IPS-11a (cell line): ENCODE data around the gene TXK.

ENCODE experiments used
- H3K4me3 ChIP-seq: one replicate; pipeline ENCODE4 v1.5.1; 2013; ENCODE audit warnings: low read depth, low read length, control low read depth

TXK gene

DNA sequence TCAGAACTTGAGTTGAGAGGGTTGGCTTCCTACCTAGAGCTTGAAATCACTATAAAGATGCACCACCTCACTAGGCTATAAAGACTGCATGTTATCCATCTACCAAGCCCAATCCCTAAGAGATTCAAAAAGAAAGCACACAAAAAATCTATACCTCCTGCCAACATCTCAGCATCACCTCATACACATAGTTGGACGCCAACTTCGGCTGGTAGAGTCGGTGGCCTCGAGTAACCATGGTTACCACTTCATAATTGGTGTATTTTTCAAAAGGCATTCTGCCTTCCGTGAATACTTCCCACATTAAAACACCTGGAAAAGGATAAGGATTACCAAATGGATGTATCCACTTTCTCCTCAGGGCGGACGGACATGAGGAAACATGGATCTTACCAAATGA is 4.5 kb upstream of the TXK start:
- no peak overlapping the region for H3K4me3 ChIP-seq

DNA sequence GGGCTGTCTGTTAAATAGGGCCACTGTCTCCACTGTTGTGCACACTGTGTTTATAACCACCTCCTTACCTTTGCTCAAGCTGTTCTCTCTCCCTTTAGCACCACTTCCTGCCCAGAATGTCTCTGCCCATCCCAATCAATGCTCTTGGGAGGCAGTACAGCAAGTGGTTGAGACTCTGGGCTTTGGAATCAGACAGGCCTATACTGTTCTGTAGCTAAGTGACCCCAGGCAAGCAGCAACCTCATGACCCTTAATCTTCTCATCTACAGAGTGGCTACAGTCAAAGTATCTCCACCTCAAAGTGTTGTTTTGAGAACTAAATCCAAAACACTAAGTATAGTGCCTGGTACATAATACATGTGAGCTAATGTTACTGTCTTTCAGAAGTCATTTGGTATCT is 3.8 kb upstream of the TXK start:
- no peak overlapping the region for H3K4me3 ChIP-seq

DNA sequence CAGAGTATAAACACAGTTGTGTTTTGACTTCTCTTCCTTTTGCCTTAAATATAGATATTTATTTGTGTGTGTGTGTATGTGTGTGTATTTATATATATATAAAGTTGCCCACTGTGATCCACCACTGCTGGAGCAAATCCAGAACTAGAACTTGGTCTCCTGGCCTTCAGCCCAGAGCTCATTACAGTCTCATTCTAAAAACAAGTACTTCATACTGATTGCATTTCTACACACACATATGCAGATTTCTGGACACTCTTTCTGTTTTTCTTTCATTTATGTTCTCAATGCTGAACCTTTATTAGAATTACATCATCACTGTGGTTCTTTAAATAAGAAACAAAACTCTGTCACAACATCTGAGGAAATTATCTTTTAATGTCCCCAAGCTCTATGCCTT is 381 bp downstream of the TXK start:
- H3K4me3 ChIP-seq, result no peak overlapping the region

DNA sequence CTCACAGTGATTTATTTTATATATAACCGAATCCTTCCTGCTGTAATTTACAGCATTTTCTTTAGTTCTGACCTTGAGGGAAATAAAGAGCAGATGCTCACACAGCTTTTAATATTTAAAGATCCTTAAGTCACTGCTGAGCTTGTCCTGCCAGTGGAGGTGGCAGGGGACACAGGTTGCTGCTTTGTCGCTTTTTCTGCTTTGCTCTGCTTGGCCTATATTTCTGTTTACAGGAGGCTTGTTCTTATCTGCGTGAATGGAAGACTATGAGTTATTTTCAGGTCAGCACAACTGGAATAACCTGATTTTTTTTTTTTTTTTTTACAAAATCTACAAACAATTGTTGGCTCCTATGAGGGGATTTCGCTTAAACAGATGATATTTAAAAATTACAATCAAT is 2.3 kb downstream of the TXK start:
- H3K4me3 ChIP-seq, result no peak overlapping the region

DNA sequence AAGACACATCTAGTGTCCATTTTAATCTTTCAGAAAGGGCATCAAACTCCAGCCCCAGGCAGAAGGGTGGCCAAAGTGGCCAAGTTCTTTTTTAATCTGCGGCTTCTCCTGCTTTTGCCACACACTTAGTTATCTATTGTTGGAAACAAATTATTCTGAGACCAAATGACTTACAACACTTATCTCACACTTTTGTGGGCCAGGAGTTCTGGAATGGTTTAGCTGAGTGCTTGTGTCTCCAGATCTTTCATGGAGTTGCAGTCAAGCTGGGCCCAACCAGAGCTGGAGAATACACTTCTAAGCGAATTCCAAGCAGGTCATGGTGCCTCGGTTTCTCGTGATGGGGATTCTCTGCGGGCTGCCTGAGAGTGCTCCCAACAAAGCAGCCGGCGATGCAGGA is 4.0 kb downstream of the TXK start:
- H3K4me3 ChIP-seq, result no peak overlapping the region

DNA sequence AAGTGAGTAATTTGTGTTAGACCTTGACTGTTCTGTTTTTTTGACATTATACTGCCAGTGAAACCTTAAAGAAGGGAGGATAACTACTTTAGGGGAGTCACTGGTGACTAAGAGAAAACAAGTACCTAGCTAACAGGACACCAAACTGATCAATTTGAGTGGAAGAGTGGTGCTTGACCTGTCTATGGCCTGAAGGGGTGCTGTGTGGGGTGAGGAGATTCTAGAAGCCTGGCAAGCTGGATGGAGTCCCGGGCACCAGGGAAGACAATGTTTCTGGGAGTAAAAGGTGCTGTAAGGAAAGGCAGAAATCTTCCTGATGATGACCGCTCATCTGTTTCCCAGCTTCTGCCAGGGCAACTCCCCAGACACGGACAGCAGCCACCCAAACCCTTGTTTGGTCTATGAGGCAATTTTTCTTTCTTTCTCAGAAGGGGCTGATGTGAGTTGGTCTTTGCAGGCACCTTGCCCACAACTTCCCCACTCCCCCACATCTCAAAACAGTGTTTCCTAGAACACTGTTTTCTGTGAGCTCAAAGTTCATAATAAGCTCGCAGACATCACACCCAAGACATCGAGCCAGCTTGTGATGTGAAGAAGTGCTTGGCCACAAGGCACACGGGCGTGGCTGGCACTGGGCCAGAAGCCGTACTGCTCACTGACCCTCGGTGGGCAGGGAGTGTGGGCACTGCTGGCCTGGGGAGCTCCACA is 4.6 kb downstream of the TXK start:
- H3K4me3 ChIP-seq, result no peak overlapping the region

DNA sequence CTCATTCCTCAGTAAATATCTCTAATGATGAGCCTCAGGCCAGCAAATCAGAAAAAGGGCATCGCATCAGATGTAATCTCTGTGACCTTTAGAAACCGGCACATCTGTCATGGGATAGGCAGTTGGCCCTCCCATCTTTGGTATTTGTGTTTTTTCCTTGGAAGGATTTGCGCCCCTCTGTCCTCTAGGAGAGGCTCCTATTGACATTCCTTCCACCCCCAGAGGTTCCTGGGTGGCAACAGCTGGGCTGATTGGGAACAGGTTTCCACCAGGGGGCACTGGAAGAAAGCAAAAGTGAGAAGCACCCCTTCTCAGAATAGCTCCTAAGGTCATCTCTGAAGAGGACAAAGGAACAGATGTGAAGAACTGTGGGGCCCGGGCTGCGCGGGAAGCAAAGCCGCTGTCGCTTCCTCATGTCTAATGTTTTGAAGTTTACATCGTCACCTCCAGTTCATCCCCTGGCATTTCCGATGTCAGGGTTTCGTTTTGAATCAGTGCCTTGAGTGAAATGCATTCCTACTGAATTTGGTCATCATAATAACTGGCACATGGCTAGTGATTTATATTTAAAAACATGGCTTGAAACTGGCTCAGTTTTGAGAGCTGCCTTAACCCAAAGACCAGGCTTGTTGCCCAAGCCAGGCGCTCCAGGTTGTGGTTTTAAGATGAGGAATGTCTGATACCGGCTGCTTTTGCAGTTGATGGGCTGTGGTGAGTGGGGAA is 6.2 kb downstream of the TXK start:
- no peak overlapping the region for H3K4me3 ChIP-seq

DNA sequence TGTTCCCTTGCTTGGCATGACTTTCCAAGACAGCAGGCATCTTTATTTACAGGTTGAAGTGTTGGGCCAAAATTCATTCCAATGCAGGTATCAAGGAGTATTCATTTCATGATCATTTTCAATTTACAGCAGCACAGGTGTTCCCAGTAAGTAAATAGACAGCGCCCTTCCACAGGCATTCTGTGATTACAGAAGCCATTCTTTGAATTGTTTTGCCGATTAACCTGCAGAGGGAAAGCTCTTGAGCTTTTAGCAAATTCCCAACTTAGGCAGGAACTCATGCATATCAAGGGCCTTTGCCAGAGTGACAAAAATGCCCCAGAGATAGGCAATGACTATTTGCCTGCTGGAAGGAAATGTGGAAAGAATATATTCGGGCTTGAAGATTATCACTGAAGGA is 6.8 kb downstream of the TXK start:
- H3K4me3 ChIP-seq, result no peak overlapping the region

DNA sequence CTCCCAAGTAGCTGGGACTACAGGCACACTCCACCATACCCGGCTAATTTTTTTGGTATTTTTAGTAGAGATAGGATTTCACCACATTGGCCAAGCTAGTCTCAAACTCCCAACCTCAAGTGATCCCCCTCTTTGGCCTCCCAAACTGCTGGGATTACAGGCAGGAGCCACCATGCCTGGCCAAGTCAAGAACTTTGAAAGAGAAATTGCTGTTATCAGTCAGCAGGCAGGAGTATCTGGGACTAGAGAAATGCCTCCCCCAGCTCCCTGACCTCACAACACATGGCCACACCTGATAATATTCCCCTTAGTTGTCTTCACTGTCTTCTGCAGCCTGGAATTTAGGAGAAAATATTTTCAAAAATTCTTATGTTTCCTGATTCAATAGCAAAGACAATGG is 7.4 kb downstream of the TXK start:
- H3K4me3 ChIP-seq, result no peak overlapping the region

DNA sequence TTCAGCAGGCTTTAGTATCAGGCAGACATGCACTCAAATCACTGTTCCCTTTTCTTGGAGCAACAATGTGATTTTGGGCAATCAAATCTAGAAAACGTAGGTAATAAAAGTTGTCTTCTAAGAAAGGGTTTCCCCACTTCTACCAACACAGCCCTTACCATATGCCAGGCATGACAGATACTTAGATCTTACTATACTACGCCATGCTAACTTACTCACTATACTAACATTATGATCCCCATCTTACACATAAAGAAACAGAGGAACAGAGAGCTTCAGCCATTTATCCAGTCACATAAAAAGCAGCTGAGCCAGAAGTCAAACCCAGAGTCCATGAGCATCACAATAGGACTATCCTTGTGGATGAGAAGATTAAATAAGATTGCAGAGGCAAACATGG is 9.2 kb downstream of the TXK start:
- no peak overlapping the region for H3K4me3 ChIP-seq

DNA sequence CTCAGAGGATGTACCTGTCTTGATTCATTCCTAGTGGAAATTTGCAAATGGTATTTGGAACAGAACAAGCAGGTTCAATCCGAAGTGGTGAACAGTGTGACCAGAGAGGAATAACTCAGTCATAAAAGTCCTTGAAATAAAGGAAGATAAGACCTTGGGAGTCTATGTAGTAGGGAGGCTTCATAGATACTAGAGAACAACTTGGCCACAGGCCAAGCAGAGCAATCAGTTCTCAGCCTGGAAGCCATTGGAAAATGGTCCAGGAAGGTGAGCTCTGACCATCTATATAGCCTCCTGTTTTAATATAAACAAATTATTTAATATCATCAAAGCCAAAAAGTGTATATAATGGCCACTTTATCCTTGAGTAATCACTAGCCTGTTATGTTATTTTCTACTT is 11.3 kb downstream of the TXK start:
- no peak overlapping the region for H3K4me3 ChIP-seq

DNA sequence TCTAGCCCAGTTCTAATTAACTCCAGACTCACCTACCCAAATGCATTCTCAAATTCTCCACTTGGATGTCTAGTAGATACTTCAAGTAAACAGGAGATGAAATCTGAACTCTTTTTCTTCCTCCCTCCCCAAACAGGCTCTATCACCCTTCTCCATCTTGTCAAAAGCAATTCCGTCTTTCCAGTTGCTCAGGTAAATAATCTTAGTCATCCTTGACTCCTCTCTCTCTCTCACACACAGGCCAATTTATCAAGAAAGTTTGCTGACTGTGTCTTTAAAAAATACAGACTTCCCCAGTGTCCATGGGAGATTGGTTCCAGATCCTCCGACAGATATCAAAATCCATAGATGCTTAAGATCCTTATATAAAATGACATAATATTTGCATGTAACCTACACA is 12.9 kb downstream of the TXK start:
- H3K4me3 ChIP-seq, result no peak overlapping the region

DNA sequence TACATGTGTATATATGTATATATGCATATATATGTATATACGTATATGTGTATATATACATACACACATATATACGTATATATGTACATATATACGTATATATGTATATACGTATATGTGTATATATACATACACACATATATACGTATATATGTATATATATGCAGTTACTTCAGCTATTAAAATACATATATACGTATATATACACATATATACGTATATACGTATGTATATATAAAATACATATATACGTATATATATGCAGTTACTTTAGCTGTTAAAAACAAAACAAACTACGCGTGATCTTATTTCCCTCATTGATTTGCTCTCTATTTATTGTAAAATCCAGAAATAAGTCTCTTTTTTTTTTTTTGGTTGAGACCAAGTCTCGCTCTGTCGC is 13.9 kb downstream of the TXK start:
- H3K4me3 ChIP-seq, result no peak overlapping the region

DNA sequence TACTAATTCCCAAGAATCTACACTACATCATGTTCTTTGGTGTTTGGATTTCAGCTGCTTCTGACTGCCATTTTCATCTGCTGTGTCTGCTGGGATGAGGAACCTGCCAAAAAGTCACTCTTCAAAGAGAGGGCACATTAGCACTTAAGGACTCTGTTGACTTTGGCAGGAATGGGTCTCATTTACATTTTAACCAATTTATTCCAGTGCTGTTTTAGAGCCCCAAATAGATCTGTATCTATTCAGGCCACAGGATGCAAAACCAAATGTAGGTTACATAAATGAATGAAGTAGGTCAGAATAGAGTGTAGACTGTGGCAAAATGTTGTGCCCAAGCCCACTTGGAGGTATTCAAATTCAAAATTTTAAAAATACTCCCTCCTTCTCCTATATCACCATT is 14.4 kb downstream of the TXK start:
- H3K4me3 ChIP-seq, result no peak overlapping the region

DNA sequence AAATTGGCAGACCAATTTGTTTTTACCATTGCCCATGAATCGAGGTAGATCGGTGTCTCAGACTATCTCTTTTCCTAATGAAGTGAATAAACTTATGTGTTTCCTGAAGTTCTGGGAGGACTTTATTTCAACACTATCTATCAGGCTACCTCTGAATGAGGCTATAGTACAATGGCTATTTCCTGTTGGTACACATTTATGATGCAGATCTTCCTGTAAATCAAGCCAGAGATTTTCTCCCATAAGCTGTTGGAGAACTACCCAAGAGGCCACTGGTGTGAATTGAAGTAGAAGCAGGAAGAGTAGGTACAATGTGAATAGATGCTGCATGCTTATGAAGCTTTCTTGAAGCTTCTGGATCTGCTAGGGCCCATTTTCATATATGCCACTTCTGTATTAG is 16.0 kb downstream of the TXK start:
- no peak overlapping the region for H3K4me3 ChIP-seq

DNA sequence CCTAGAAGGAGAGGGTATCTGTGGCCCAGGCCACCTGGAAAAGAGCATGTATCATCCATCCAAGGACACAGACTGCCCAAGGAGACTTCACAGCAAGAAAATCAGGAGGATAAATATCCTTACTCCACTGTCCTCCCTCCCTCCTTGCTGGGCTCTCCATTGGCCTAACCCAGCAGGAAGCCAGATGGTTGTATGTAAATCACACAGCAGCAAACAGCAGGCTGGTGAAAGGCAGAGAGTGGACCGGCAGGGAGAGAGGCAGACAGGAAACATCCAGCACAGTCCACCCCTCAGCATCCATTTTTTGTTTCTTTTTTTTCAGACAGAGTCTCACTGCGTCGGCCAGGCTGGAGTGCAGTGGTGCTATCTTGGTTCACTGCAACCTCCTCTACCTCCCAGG is 17.5 kb downstream of the TXK start:
- H3K4me3 ChIP-seq, result no peak overlapping the region

DNA sequence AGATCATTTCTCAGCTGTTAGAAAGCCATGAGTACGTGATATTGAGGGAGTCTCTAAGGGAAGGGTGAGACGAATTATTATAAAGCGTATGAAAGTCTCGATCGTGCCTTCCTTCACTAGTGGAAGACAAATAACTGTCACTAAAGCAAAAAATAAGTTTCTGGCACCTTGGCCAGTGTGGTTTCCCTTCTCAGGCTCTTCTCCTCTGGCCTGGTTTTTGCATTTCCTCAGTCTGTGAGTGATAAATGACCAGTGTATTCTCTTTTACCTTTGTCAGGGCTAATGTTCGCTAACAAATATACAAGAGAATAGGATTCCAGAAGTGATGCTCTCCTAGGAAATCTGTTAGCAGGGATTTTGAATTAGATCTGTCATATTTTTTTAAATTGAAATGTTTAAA is 19.6 kb downstream of the TXK start:
- no peak overlapping the region for H3K4me3 ChIP-seq

DNA sequence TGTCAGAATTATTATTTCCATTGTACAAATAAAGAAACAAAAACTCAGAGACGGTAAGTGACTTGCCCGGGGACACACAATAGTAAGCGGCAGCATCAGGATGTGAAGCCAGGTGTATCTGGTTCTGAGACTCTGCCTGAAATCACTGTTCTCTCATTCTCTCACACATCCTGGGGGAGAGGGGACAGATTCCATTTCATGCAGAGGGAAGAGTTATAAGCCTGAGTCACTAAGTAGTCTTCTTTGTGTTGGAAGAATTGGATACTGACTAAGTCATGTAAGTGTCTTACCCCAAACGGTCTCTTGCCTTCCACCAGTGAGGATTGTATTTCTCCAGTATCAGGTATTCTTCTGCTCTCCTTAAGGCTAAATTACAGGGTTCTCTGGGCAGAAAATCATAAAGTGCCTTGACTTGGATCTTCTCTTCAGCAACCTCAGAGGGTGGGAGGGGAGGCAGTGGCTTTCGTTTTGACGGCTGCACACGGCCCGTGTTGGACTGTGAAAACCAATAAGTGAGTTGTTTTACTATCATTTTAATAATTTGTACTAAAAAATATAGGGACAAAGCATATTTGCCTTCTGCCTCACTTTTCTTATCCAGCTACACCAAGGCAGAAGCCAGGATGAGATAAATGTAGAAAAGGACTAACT is 21.9 kb downstream of the TXK start:
- H3K4me3 ChIP-seq, result no peak overlapping the region

DNA sequence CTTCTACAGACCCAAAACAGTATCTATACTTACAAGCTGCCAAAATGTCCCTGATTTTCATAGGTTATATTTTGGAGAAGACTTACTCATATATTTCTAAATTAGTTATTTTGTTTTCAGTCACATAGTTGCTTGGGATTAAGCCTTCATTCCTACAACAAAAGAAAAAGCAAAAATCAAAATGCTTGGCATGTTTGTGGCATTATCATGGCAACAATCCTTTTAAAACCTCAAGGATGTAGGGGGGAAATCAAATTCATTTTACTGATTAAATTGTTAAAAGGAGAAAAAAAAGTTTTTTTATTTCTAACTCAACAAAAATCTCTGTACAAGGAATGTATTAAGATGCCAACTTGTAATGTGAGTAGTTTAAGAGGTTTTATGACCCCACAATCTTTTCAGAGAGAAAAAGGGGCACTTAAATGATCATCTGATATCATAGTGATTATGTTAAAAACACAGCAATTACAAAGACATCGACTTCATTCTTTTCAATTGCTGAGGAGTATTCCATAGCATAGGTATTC is 23.5 kb downstream of the TXK start:
- no peak overlapping the region for H3K4me3 ChIP-seq

DNA sequence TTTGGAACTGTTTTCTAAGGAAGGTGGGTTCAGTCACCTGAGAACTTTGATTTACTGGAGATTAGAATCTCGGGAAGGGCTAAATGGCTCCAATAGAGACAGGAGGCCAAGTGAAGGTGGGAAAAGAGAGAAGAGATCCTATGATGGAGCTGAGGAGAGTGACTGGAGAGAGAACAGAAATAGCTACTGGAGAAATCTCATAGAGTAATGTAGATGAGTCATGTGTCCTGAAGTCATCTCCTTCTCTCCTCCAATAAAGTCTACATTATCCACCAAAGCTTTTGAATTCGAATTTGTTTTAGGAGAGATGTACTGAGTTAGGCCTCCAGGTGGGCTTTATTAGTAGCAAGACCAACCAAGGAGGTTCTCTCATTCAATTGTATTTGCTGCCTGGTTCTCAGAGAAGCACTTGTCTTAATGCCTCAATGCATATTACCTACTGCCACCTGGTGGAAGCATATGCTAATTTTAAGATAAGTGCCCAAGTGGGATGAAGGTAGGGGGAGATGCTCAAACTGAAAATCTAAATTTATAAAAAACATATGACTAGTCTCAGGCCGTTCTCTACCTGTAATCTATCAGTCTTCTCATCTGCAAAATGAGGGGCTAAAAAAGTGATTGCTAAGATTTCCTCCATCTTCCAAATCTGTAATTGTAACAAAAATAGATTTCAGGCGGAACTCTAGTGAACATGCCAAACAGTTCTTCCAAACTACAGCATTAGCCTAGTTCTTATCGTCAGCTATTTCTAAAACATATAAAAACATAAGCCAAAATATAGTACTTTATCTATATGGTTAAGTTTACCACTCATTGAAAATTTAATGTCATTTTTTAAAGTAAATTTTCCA is 24.4 kb downstream of the TXK start:
- no peak overlapping the region for H3K4me3 ChIP-seq
